ENCODE data around the gene SPATA9. TPM values are rescaled to one million over a fixed set of nuclear protein-coding genes. Genes with fewer than 3 reads are reported as not detected.
A peak's percentile ranks its signal among the peaks of the same experiment; 100 is the strongest.

SPATA9 gene
- total and polyA plus RNA-seq, 2 donors (not counting 1 experiment from before 2014, with no cell fraction given) = not detected

GRCh38 chr5:95620030-95620869 is 62.5 kb downstream of the SPATA9 start, which contains the start of gene GPR150:
Gene GPR150, plus strand, starts transcription at chr5:95620087. Its CDS starts 189 bp downstream, at chr5:95620276.
- Mint-ChIP-seq H3K4me1 (peaks cover 26% of the 10 kb centered on the region), H3K9me3 (ENCODE audit: insufficient read depth) (no peaks in the 10 kb centered on the region), H3K27ac (peak within 1 kb of the TSS; percentile 74), H3K4me3 (peak within 1 kb of the TSS; percentile 90), H3K27me3 (no peaks in the 10 kb centered on the region)
- DNase-seq (peak; percentile 78), ATAC-seq (ENCODE audit: low read depth) (peak; percentile 79)
- under 1% methylated on average over 85 of the region's 85 CpGs for WGBS (ENCODE audit: insufficient coverage)
- Histone ChIP-seq H3K9ac (ENCODE audit: low read length) (peak within 1 kb of the TSS; percentile 78), H3K9me3 (ENCODE audit: control extremely low read depth in 1 of 3, control insufficient read depth in 2 of 3, insufficient read depth in 1 of 3, low read length in 2 of 3) (no peaks in the 10 kb centered on the region), H3K27me3 (replicated peaks in 1 of 4; ENCODE audit: control extremely low read depth in 1 of 4, control insufficient read depth in 3 of 4, insufficient read depth in 4 of 4, low read length in 3 of 4) (peaks cover 0 to 7% (median 0%) of the 10 kb centered on the region in 4 experiments), H3K79me2 (ENCODE audit: control insufficient read depth, insufficient read depth, low read length) (no peaks in the 10 kb centered on the region), H3K4me3 (ENCODE audit: control extremely low read depth in 1 of 5, extremely low read depth in 1 of 5, insufficient read depth in 1 of 5, low read depth in 2 of 5, low read length in 4 of 5) (peak within 1 kb of the TSS; percentile 58 to 82 (median 70)), H4K20me1 (ENCODE audit: control insufficient read depth, insufficient read depth, low read length, poor library complexity, severe bottlenecking) (no peaks in the 10 kb centered on the region), H3K4me1 (ENCODE audit: control insufficient read depth in 2 of 2, insufficient read depth in 2 of 2, low read length in 2 of 2) (peaks cover 23 to 26% of the 10 kb centered on the region in 2 donors), H3K4me2 (replicated peaks; ENCODE audit: low read depth, low read length, poor library complexity, severe bottlenecking) (peak within 1 kb of the TSS; percentile 100), H2AFZ (ENCODE audit: insufficient read depth, low read depth, low read length, poor library complexity, severe bottlenecking) (peak within 1 kb of the TSS; percentile 92), H3K27ac (ENCODE audit: low read length in 2 of 2) (no peak within 1 kb of the TSS), H3K36me3 (replicated peaks in 1 of 2; ENCODE audit: control extremely low read depth in 1 of 2, control insufficient read depth in 1 of 2, extremely low read depth in 1 of 2, insufficient read depth in 2 of 2, low read length in 1 of 2) (no peaks in the 10 kb centered on the region)
- POLR2A ChIA-PET = interaction anchor here (0.6 to 1.7 kb wide), 2 partner anchors 26 to 65 kb away, joined by 3 to 6 read pairs; partner anchors contain the start of genes ARSK, RFESD and SKIC3
- intact Hi-C loops (cut with micrococcal nuclease) = loop anchor here (1.0 kb wide), 2 partner anchors 65 to 341 kb away; partner anchors contain the start of genes ARSK and ELL2
- TF ChIP-seq EZH2 (IDR thresholded peaks at IDR 0.05; ENCODE audit: borderline replicate concordance, insufficient read depth, low read depth, low read length, poor library complexity, severe bottlenecking) = no peak
- no peak for TF ChIP-seq CTCF (IDR thresholded peaks at IDR 0.05)
- CTCF ChIA-PET = interaction anchor here (0.7 kb wide), 1 partner anchor 25 kb away, joined by 3 read pairs; no protein-coding TSS in a partner anchor

Measured in B cell (primary cell).